ENCODE measurements around the gene GFI1B.
"Not testable (repeated sequence)": the region's sequence is repeated elsewhere in the genome, so short reads cannot be mapped to it uniquely, and the experiment has no call there.

GFI1B gene

DNA sequence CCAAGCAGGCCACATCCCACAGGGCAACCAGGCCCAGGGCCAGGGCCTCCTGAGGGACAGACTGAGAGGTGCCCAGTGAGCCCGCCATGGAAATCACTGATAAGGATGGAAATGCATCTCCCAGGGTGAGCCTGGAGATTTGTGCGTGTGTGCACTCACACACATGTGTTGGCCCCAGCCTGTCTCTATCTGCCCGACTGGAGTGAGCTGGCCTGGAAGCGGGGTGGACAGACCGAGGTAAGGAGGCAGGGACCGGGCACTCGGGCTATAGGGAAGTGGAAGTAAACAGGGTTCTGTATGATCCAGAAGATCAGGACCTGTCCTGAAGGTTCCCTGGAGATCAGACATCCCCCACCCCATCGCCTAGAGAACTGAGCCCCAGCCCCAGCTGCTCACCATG, 17.4 kb downstream of the GFI1B start:
- Histone ChIP-seq H4K12ac (ENCODE audit: low read depth, low read length) (no peak overlapping the region), H3K79me2 (ENCODE audit: control insufficient read depth, insufficient read depth, low read length, poor library complexity) (no peaks in the 10 kb centered on the region), H4K91ac (ENCODE audit: low read depth, low read length) (no peak overlapping the region), H3K9me3 (ENCODE audit: insufficient read depth, low read depth, low read length) (peaks cover 2% of the 10 kb centered on the region), H2BK12ac (ENCODE audit: low read length) (no peak overlapping the region), H3K14ac (ENCODE audit: low read length) (no peak overlapping the region), H3K23ac (ENCODE audit: low read length) (no peak overlapping the region), H2AFZ (ENCODE audit: insufficient read depth, low read length, poor library complexity) (no peak overlapping the region), H3K27me3 (ENCODE audit: insufficient read depth, low read length) (no peaks in the 10 kb centered on the region), H4K8ac (ENCODE audit: low read depth, low read length) (no peak overlapping the region), H3K4ac (ENCODE audit: low read depth, low read length) (no peak overlapping the region), H3K27ac (ENCODE audit: low read depth, low read length) (no peak overlapping the region), H2BK120ac (ENCODE audit: insufficient read depth, low read length, poor library complexity) (no peak overlapping the region), H3K18ac (ENCODE audit: low read length) (no peak overlapping the region), H3K4me3 (ENCODE audit: low read depth, low read length) (no peak overlapping the region), H3K79me1 (ENCODE audit: low read length) (no peaks in the 10 kb centered on the region), H2BK5ac (ENCODE audit: low read depth, low read length, poor library complexity) (no peak overlapping the region), H3K36me3 (ENCODE audit: control insufficient read depth in 1 of 2, insufficient read depth in 2 of 2, low read length in 2 of 2) (no peaks in the 10 kb centered on the region), H3K9ac (ENCODE audit: low read length) (no peak overlapping the region), H3K4me2 (ENCODE audit: low read length) (no peak overlapping the region), H2AK5ac (ENCODE audit: low read length) (no peak overlapping the region), H3K4me1 (ENCODE audit: control insufficient read depth in 1 of 2, insufficient read depth in 2 of 2, low read length in 2 of 2) (peaks cover 0 to 9% of the 10 kb centered on the region in 2 experiments)
- DNase-seq = no peak
- WGBS (ENCODE audit: extremely low coverage, insufficient coverage, insufficient read length) = no CpG with 5 or more reads among the region's 8 CpGs

DNA sequence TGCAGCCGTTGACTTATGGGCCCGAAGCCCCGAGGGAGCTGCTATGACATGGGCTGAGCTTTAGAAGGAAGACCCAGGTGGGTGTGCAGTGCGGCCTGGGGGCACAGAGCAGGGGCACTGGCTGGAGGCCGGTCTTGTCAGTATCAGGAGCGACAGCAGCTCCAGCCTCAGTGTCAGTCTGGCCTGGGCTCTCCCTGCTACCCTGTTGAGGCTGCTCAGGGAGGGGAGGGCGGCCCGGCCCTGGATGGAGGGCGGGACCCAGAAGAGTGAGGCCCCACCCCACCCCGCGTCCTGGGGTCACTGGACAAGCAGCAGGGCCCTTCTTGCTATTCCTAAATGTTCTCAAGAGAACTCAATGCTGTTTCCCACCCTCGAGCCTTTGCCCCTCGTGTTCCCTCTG, 18.0 kb downstream of the GFI1B start:
- no peaks in the 10 kb centered on the region for H3K36me3 ChIP-seq (ENCODE audit: control insufficient read depth in 1 of 2, insufficient read depth in 2 of 2, low read length in 2 of 2)
- no peak overlapping the region for H2BK12ac ChIP-seq (ENCODE audit: low read length)
- H2BK120ac ChIP-seq (ENCODE audit: insufficient read depth, low read length, poor library complexity) = no peak overlapping the region
- DNase-seq = no peak
- H3K79me2 ChIP-seq (ENCODE audit: control insufficient read depth, insufficient read depth, low read length, poor library complexity) = no peaks in the 10 kb centered on the region
- H3K27ac ChIP-seq (ENCODE audit: low read depth, low read length) = no peak overlapping the region
- H3K4me2 ChIP-seq (ENCODE audit: low read length) = no peak overlapping the region
- H3K4ac ChIP-seq (ENCODE audit: low read depth, low read length) = no peak overlapping the region
- H4K8ac ChIP-seq (ENCODE audit: low read depth, low read length) = no peak overlapping the region
- H3K4me3 ChIP-seq (ENCODE audit: low read depth, low read length) = no peak overlapping the region
- H3K79me1 ChIP-seq (ENCODE audit: low read length) = no peaks in the 10 kb centered on the region
- H3K27me3 ChIP-seq (ENCODE audit: insufficient read depth, low read length) = no peaks in the 10 kb centered on the region
- peaks cover 0 to 9% of the 10 kb centered on the region in 2 experiments for H3K4me1 ChIP-seq (ENCODE audit: control insufficient read depth in 1 of 2, insufficient read depth in 2 of 2, low read length in 2 of 2)
- H3K23ac ChIP-seq (ENCODE audit: low read length) = no peak overlapping the region
- no peak overlapping the region for H3K18ac ChIP-seq (ENCODE audit: low read length)
- H4K91ac ChIP-seq (ENCODE audit: low read depth, low read length) = no peak overlapping the region
- no peak overlapping the region for H2AFZ ChIP-seq (ENCODE audit: insufficient read depth, low read length, poor library complexity)
- no peak overlapping the region for H2AK5ac ChIP-seq (ENCODE audit: low read length)
- H3K14ac ChIP-seq (ENCODE audit: low read length) = no peak overlapping the region
- H4K12ac ChIP-seq (ENCODE audit: low read depth, low read length) = no peak overlapping the region
- H3K9me3 ChIP-seq (ENCODE audit: insufficient read depth, low read depth, low read length) = peaks cover 2% of the 10 kb centered on the region
- WGBS (ENCODE audit: extremely low coverage, insufficient coverage, insufficient read length) = no CpG with 5 or more reads among the region's 13 CpGs
- no peak overlapping the region for H2BK5ac ChIP-seq (ENCODE audit: low read depth, low read length, poor library complexity)
- H3K9ac ChIP-seq (ENCODE audit: low read length) = no peak overlapping the region

DNA sequence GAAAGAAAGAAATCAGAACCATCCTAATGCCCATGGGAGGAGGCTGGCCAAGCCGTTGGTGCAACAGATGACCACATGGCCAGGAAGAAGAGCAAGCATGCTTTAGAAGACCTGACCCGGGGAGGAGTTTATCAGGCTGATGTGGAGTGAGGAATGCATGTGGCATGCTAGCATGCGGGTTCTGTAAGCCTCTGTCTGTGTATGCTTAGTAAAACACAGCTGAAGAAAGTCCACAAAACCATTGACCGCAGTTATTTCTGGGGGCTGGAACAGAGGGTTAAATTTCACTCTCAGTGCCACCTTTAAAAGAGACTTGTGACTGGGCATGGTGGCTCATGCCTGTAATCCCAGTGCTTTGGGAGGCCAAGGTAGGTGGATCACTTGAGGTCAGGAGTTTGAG, 19.1 kb downstream of the GFI1B start:
- H4K12ac ChIP-seq (ENCODE audit: low read depth, low read length) = no peak overlapping the region
- no peak overlapping the region for H3K9ac ChIP-seq (ENCODE audit: low read length)
- no peaks in the 10 kb centered on the region for H3K27me3 ChIP-seq (ENCODE audit: insufficient read depth, low read length)
- no peak overlapping the region for H2AK5ac ChIP-seq (ENCODE audit: low read length)
- no peak overlapping the region for H2AFZ ChIP-seq (ENCODE audit: insufficient read depth, low read length, poor library complexity)
- DNase-seq = peak; percentile 89 to 90
- no peak overlapping the region for H3K23ac ChIP-seq (ENCODE audit: low read length)
- H3K79me1 ChIP-seq (ENCODE audit: low read length) = no peaks in the 10 kb centered on the region
- no peak overlapping the region for H4K91ac ChIP-seq (ENCODE audit: low read depth, low read length)
- H2BK120ac ChIP-seq (ENCODE audit: insufficient read depth, low read length, poor library complexity) = no peak overlapping the region
- H3K27ac ChIP-seq (ENCODE audit: low read depth, low read length) = no peak overlapping the region
- H3K18ac ChIP-seq (ENCODE audit: low read length) = no peak overlapping the region
- H3K9me3 ChIP-seq (ENCODE audit: insufficient read depth, low read depth, low read length) = peaks cover 2% of the 10 kb centered on the region
- H3K4ac ChIP-seq (ENCODE audit: low read depth, low read length) = no peak overlapping the region
- H2BK5ac ChIP-seq (ENCODE audit: low read depth, low read length, poor library complexity) = no peak overlapping the region
- H3K4me2 ChIP-seq (ENCODE audit: low read length) = no peak overlapping the region
- no peaks in the 10 kb centered on the region for H3K79me2 ChIP-seq (ENCODE audit: control insufficient read depth, insufficient read depth, low read length, poor library complexity)
- H3K36me3 ChIP-seq (ENCODE audit: control insufficient read depth in 1 of 2, insufficient read depth in 2 of 2, low read length in 2 of 2) = no peaks in the 10 kb centered on the region
- no peak overlapping the region for H3K4me3 ChIP-seq (ENCODE audit: low read depth, low read length)
- WGBS (ENCODE audit: extremely low coverage, insufficient coverage, insufficient read length) = no CpG with 5 or more reads among the region's 4 CpGs
- H4K8ac ChIP-seq (ENCODE audit: low read depth, low read length) = no peak overlapping the region
- H3K14ac ChIP-seq (ENCODE audit: low read length) = no peak overlapping the region
- peaks cover 0 to 9% of the 10 kb centered on the region in 2 experiments for H3K4me1 ChIP-seq (ENCODE audit: control insufficient read depth in 1 of 2, insufficient read depth in 2 of 2, low read length in 2 of 2)
- no peak overlapping the region for H2BK12ac ChIP-seq (ENCODE audit: low read length)

DNA sequence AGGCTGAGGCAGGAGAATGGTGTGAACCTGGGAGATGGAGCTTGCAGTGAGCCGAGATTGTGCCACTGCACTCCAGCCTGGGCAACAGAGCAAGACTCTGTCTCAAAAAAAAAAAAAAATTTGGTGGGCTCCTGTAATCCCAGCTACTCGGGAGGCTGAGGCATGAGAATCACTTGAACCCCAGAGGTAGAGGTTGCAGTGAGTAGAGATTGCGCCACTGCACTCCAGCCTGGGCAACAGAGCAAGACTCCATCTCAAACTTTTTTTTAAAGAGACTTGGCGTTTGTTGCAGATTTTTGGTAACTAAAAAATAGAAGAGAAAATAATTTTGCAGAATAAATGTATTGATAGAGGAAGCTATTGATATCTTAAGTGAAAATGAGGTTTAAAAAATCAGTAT, 19.7 kb downstream of the GFI1B start:
- not testable (repeated sequence) for H3K4me3 ChIP-seq (ENCODE audit: low read depth, low read length)

More for the DNA sequence above, 19.7 kb downstream of the GFI1B start:
- H3K9ac ChIP-seq (ENCODE audit: low read length); H3K4me2 ChIP-seq (ENCODE audit: low read length); H3K79me2 ChIP-seq (ENCODE audit: control insufficient read depth, insufficient read depth, low read length, poor library complexity); H3K14ac ChIP-seq (ENCODE audit: low read length); H4K8ac ChIP-seq (ENCODE audit: low read depth, low read length); H4K91ac ChIP-seq (ENCODE audit: low read depth, low read length); H4K12ac ChIP-seq (ENCODE audit: low read depth, low read length); H2BK5ac ChIP-seq (ENCODE audit: low read depth, low read length, poor library complexity); H3K18ac ChIP-seq (ENCODE audit: low read length); H3K4ac ChIP-seq (ENCODE audit: low read depth, low read length); H3K9me3 ChIP-seq (ENCODE audit: insufficient read depth, low read depth, low read length); H3K27me3 ChIP-seq (ENCODE audit: insufficient read depth, low read length); H2BK12ac ChIP-seq (ENCODE audit: low read length); DNase-seq; H2AFZ ChIP-seq (ENCODE audit: insufficient read depth, low read length, poor library complexity); H3K27ac ChIP-seq (ENCODE audit: low read depth, low read length); H3K4me1 ChIP-seq (ENCODE audit: control insufficient read depth in 1 of 2, insufficient read depth in 2 of 2, low read length in 2 of 2); H3K79me1 ChIP-seq (ENCODE audit: low read length); H3K36me3 ChIP-seq (ENCODE audit: control insufficient read depth in 1 of 2, insufficient read depth in 2 of 2, low read length in 2 of 2); H3K23ac ChIP-seq (ENCODE audit: low read length); H2BK120ac ChIP-seq (ENCODE audit: insufficient read depth, low read length, poor library complexity); H2AK5ac ChIP-seq (ENCODE audit: low read length): not testable (repeated sequence)
- no CpG with 5 or more reads among the region's 4 CpGs for WGBS (ENCODE audit: extremely low coverage, insufficient coverage, insufficient read length)
